GM18526 (cell line): Measurements from ENCODE around the gene RAD51B.

ENCODE experiments used
- POLR2A ChIP-seq: IDR thresholded peaks from 3 replicates; pipeline ENCODE4 v1.6.1; 2011; ENCODE audit not compliant: insufficient read length; ENCODE audit errors: extremely low read depth

The RAD51B gene

GRCh38 chr14:68586896-68587751 is 767.5 kb downstream of the RAD51B start:
- TF ChIP-seq POLR2A: no peak

- TF ChIP-seq POLR2A: no peak
Measured at GRCh38 chr14:68587931-68588330, 768.4 kb downstream of the RAD51B start.

DNA sequence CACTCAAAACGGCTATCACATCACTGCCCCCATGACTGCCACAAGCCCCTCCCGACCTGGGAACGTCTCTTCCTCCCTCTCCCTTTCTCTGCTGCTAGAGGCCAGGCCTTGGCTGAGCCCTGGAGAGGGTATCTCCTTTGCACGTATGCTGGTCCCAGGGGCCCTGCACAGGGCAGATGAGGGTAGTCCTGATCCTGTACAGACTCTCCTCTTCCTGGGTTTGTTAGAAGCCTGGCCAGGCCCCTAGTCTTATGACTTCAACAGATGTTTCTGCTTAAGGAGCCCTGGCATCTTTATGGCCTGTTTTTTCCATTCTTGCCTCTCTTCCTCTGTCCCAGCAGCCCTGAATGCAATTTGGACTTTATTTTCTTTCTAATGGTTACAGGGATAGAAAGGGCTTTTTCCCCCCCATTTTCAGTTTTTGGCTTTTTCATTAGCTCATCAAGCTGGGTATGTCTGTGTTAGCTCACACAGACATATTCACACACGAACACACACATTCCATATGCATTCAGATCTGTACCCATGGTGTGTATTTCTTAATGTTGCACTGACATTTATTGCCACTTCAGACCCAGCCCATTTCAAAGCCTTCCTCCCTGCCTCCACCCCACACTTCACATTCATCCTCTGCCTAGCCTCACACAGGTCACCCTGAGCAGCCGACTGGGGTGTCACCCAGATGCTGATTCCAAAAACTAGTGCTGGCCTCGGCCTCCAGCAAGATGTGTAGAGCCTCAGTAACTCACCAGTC is 770.0 kb downstream of the RAD51B start:
- TF ChIP-seq POLR2A: no peak

- no peak for TF ChIP-seq POLR2A
Measured at GRCh38 chr14:68590201-68590522, 770.6 kb downstream of the RAD51B start.

DNA sequence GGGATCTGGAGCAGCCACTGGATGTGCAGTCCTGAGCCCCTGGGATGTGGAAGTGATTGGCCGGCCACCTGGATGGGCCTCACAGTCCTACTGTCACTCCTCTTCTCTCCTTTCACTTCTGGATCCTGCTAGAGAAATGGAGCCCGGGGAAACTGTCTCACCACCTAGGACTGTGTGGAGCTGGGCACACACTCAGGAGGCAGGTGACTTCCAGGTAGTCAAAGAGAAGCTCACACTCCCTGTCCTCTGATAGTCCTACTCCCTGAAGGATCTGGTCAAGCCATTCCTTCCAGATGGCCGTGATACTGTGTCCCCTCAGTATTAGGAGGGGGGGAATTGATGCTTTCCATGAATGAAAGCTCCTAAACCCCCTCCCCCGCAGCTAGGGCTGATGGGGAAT is 772.2 kb downstream of the RAD51B start:
- TF ChIP-seq POLR2A: no peak

GRCh38 chr14:68592948-68593556 is 773.5 kb downstream of the RAD51B start:
- no peak for TF ChIP-seq POLR2A

DNA sequence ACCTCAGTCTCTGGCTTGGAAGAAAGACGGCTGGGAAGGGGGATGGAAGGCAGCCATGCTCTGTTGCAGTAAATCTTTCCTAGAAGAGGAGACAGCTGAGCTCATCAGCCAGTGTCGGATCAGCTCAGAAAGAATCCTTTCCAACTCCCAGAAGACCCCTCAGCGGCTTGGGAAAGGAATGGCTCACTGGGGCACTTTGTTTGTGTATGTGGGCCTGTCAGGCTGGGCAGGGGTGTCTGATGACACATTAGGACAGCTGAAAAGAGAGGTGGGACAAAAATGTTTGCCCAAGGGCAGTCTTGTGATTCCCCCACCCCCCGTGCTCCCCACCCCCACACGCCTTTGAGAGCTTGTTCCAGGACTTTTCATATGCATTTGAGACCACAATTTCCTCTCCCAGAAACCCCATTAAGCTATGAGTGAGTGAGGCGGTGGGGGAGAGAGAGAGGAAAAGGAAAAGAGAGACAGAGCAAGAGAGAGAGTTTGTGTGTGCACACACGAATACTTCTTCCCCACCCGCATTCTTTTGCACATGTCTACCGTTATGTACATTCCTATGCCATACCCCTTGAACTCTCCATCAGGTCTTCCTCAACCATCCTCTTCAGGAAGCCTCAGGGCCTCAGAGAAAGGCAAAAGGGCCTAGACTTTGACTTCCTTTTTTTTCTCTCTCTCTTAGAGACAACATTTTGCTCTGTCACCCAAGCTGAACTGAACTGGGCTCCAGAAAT is 774.4 kb downstream of the RAD51B start:
- no peak for TF ChIP-seq POLR2A

DNA sequence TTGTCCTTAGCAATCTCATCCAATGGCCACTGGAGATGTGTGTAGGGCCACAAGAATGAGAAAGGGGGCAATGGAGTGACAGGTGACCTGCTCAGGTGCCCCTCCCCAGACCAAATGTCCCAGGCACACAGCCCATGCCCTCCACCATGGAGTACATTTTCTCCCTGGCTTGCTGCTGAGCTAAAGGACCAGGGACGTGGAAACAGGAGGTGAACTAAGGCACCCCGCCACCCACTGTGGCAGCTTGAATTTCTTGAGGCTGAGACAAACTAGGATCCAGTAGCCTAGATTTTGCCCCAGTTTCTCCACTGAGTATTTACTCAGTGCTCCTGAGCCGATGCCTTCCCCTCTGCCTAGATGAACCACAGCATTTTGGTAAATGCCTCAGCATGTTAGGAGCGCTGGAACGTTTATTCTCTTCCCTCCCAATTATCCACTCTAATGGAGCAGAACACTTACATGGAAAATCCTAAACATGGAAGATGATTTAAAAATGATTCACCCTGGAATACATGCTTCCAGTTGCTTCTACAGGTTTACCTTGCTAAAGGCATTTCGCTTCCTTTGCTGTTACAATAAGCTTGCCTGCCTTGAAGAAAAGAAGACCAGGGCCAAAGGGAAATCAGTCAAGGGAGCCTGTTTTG is 775.3 kb downstream of the RAD51B start:
- no peak for TF ChIP-seq POLR2A

GRCh38 chr14:68596211-68596610 is 776.6 kb downstream of the RAD51B start:
- TF ChIP-seq POLR2A: no peak

GRCh38 chr14:68596701-68597100 is 777.1 kb downstream of the RAD51B start:
- TF ChIP-seq POLR2A: no peak

- TF ChIP-seq POLR2A: no peak
Measured at GRCh38 chr14:68598089-68598488, 778.5 kb downstream of the RAD51B start.

DNA sequence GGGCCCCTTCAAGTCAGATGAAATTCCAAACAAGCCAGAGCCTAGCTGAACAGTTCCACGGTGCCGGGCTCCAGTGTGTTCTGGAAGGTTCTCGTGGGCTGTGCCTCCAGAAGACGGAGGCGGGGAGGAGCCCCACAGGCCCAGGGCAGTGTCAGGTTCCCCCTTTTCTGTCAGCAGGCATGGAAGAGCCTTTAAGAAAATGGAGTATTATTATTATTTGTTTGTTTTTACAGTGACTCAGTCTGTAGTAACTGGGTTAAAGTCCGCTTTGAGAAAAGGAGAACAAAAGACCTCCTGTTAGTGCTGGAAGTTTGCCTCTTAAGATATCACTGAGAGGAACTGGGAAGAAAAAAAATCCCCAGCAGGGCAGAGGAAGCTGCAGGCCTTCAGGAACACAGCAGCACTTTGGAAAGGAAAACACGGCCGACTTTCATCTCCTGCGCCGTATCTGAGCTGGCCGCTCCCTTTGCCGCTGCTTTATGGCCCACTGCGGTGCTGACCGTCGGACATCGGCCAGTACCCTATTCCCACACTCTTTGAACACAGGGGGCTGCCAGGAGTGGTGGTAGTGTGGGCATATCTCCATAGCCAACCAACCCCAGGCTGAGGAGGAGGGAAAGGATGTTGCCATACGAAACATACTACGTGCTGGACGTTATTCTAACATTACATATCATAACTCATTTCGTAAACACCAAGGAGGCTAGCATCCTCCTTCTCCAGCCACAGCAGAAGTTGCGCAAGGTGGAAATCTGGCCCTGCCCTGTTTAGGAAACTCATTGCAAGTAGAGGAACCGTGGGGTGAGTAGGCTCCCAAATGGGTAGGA is 779.3 kb downstream of the RAD51B start:
- TF ChIP-seq POLR2A: no peak

DNA sequence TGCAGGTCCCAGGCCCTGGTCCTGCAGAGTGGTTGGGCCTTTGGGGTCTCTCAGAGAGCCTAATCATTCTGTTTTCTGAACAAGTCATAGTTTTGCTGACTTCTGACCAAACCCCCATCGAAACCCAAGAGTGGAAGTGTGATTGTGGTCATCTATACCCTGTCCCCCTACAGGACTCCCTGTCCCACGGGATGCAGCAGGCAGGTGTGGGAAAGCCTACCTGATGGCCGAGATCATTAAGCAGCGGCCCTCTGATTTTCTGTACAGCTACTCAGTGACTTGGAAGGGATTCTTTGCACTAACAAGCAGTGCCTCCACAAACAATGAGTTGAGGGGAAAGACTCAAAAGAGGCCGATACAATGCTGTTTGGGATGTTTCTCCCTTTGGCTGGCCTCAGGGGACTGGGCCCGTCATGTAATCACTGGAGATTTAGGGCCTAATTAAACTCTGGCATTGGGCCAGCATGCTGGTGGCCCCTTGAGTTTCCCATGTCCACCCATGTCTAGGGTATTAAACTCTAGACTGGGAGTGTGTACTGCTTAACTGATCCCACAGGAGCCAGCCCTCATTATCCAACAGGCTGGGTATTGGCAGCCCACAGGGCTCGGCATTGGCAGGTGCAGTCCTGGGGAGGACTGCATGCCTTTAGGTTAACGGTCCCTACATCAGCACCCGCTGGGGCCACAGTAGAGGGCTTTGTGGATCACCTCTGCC is 780.5 kb downstream of the RAD51B start:
- no peak for TF ChIP-seq POLR2A
